K562 (cell line): ENCODE data around the gene SHANK1.

ENCODE experiments used
- CBFB ChIP-seq: sonication (generic); formaldehyde crosslinking; IDR thresholded peaks from 2 replicates; pipeline ENCODE4 v1.4.0; 2020; ENCODE audit warnings: mild to moderate bottlenecking, missing genetic modification reagents
- EP300 ChIP-seq: IDR thresholded peaks from 2 replicates; pipeline ENCODE4 v1.6.1; 2012; ENCODE audit warnings: low read length, improper control_type of control experiment
- ESRRA ChIP-seq: fragments of 450-650 bp; IDR thresholded peaks from 2 replicates; pipeline ENCODE4 v1.6.1; 2014; ENCODE audit warnings: low read depth, mild to moderate bottlenecking, moderate library complexity, borderline replicate concordance
- HDAC2 ChIP-seq: fragments of 450-650 bp; IDR thresholded peaks from 2 replicates; pipeline ENCODE4 v1.6.1; 2016; ENCODE audit warnings: mild to moderate bottlenecking
- RB1 ChIP-seq: fragments of 450-650 bp; IDR thresholded peaks from 2 replicates; pipeline ENCODE4 v1.6.1; 2017; ENCODE audit warnings: low read depth, mild to moderate bottlenecking
- SNAPC5 ChIP-seq: fragments of 250-450 bp; sonication (Bioruptor Pico); IDR thresholded peaks from 2 replicates; pipeline ENCODE4 v1.8.0; 2021; ENCODE audit warnings: moderate library complexity, mild to moderate bottlenecking, inconsistent platforms
- TF ChIP-seq, protein P1 (sequence below), 2 experiments: fragments of 450-650 bp in 1 of 2; sonication (generic) in 1 of 2; formaldehyde crosslinking in 1 of 2; IDR thresholded peaks; 2 replicates each; pipeline versions ENCODE4 v1.7.1 to v1.9.0; 2016 to 2022; ENCODE audit warnings: inconsistent platforms in 1 of 2, mild to moderate bottlenecking in 1 of 2, missing genetic modification reagents in 1 of 2

- peak; percentile 94 for TF ChIP-seq EP300
- no peak for TF ChIP-seq CBFB (CRISPR knock-in tag)
- TF ChIP-seq ESRRA: no peak
- no peak for TF ChIP-seq HDAC2
- no peak for TF ChIP-seq SNAPC5 (CRISPR knock-in tag)
- TF ChIP-seq RB1: no peak
- TF ChIP-seq, protein P1, sequence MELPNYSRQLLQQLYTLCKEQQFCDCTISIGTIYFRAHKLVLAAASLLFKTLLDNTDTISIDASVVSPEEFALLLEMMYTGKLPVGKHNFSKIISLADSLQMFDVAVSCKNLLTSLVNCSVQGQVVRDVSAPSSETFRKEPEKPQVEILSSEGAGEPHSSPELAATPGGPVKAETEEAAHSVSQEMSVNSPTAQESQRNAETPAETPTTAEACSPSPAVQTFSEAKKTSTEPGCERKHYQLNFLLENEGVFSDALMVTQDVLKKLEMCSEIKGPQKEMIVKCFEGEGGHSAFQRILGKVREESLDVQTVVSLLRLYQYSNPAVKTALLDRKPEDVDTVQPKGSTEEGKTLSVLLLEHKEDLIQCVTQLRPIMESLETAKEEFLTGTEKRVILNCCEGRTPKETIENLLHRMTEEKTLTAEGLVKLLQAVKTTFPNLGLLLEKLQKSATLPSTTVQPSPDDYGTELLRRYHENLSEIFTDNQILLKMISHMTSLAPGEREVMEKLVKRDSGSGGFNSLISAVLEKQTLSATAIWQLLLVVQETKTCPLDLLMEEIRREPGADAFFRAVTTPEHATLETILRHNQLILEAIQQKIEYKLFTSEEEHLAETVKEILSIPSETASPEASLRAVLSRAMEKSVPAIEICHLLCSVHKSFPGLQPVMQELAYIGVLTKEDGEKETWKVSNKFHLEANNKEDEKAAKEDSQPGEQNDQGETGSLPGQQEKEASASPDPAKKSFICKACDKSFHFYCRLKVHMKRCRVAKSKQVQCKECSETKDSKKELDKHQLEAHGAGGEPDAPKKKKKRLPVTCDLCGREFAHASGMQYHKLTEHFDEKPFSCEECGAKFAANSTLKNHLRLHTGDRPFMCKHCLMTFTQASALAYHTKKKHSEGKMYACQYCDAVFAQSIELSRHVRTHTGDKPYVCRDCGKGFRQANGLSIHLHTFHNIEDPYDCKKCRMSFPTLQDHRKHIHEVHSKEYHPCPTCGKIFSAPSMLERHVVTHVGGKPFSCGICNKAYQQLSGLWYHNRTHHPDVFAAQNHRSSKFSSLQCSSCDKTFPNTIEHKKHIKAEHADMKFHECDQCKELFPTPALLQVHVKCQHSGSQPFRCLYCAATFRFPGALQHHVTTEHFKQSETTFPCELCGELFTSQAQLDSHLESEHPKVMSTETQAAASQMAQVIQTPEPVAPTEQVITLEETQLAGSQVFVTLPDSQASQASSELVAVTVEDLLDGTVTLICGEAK (IDR thresholded peaks at IDR 0.05): no peak
- TF ChIP-seq, protein P1 (CRISPR knock-in tag; IDR thresholded peaks at IDR 0.05): no peak
Observed at GRCh38 chr19:50741179-50741933, 21.8 kb upstream of the SHANK1 start.
